ENCODE results near the gene CLEC4F. TPM values are rescaled to one million over a fixed set of nuclear protein-coding genes. Genes with fewer than 3 reads are reported as not detected.

The CLEC4F gene
- total and polyA plus RNA-seq, 2 donors (not counting 3 experiments of a cell fraction or from before 2014, with no cell fraction given) = not detected

- Histone ChIP-seq H3K27me3 (ENCODE audit: control insufficient read depth in 2 of 2, insufficient read depth in 2 of 2, low read length in 2 of 2) (peaks cover 48 to 58% of the 10 kb centered on the region in 2 experiments), H3K4me3 (replicated peaks in 1 of 3; ENCODE audit: insufficient read depth in 1 of 3, low read depth in 1 of 3, low read length in 3 of 3) (no peak overlapping the region), H2AFZ (ENCODE audit: low read depth, low read length) (no peak overlapping the region), H3K36me3 (ENCODE audit: control insufficient read depth in 2 of 2, extremely low read depth in 1 of 2, insufficient read depth in 2 of 2, low read length in 2 of 2) (no peaks in the 10 kb centered on the region), H4K20me1 (replicated peaks; ENCODE audit: control insufficient read depth, extremely low read depth, insufficient read depth, low read length) (no peaks in the 10 kb centered on the region), H3K27ac (ENCODE audit: insufficient read depth, low read depth, low read length) (no peak overlapping the region), H3K79me2 (ENCODE audit: control insufficient read depth, insufficient read depth, low read length) (no peaks in the 10 kb centered on the region), H3K9me1 (replicated peaks; ENCODE audit: control insufficient read depth, extremely low read depth, insufficient read depth, low read length) (no peaks in the 10 kb centered on the region), H3K9me3 (replicated peaks; ENCODE audit: control insufficient read depth, insufficient read depth, low read length) (no peaks in the 10 kb centered on the region), H3K9ac (replicated peaks; ENCODE audit: extremely low read depth, insufficient read depth, low read length) (no peak overlapping the region), H3K4me2 (ENCODE audit: insufficient read depth, low read length) (no peak overlapping the region), H3K4me1 (ENCODE audit: control insufficient read depth, extremely low read depth, insufficient read depth, low read length) (peaks cover 3% of the 10 kb centered on the region)
- FAIRE-seq (no peak), DNase-seq (ENCODE audit: low read depth, low spot score) (no peak)
- no TSS peak for BruUV-seq (replicated peaks)
- dilution Hi-C loops (cut with MboI; ENCODE audit: extremely low pct_ligation_motif_present, low sequenced_read_pairs) = no loop called here
- ChIA-PET POLR2A (no interaction called here), CTCF (interaction anchor here (1.5 kb wide), 1 partner anchor 235 kb away, joined by 4 read pairs; no protein-coding TSS in a partner anchor)
- intact Hi-C loops (cut with micrococcal nuclease) = no loop called here
- TF ChIP-seq JUN (IDR thresholded peaks at IDR 0.05; ENCODE audit: borderline replicate concordance, insufficient read depth, insufficient read length, low read depth) (no peak), POLR2A (IDR thresholded peaks at IDR 0.05; ENCODE audit: low read depth, low read length) (no peak), MYC (IDR thresholded peaks at IDR 0.05; ENCODE audit: low read depth, low read length) (no peak), POLR2AphosphoS5 (IDR thresholded peaks at IDR 0.05; ENCODE audit: insufficient read depth, low read depth, low read length) (no peak), EZH2 (IDR thresholded peaks at IDR 0.05; ENCODE audit: borderline replicate concordance, low read depth, low read length, severe bottlenecking) (no peak), GATA2 (IDR thresholded peaks at IDR 0.05; ENCODE audit: insufficient read depth, insufficient read length, low read depth, low read length) (no peak)
Observed at GRCh38 chr2:70766357-70767078, 53.9 kb downstream of the CLEC4F start.

GRCh38 chr2:70765507-70765906 lies 54.9 kb downstream of the CLEC4F start:
- no peak overlapping the region for H3K27ac ChIP-seq (ENCODE audit: insufficient read depth, low read depth, low read length)
- no peaks in the 10 kb centered on the region for H4K20me1 ChIP-seq (replicated peaks; ENCODE audit: control insufficient read depth, extremely low read depth, insufficient read depth, low read length)
- intact Hi-C loops (cut with micrococcal nuclease) (no loop called here), dilution Hi-C loops (cut with MboI; ENCODE audit: extremely low pct_ligation_motif_present, low sequenced_read_pairs) (no loop called here)
- H2AFZ ChIP-seq (ENCODE audit: low read depth, low read length) = no peak overlapping the region
- no peaks in the 10 kb centered on the region for H3K36me3 ChIP-seq (ENCODE audit: control insufficient read depth in 2 of 2, extremely low read depth in 1 of 2, insufficient read depth in 2 of 2, low read length in 2 of 2)
- ChIA-PET POLR2A (no interaction called here), CTCF (interaction anchor here (1.5 kb wide), 1 partner anchor 236 kb away, joined by 4 read pairs; no protein-coding TSS in a partner anchor)
- peaks cover 3% of the 10 kb centered on the region for H3K4me1 ChIP-seq (ENCODE audit: control insufficient read depth, extremely low read depth, insufficient read depth, low read length)
- no peak overlapping the region for H3K4me3 ChIP-seq (replicated peaks in 1 of 3; ENCODE audit: insufficient read depth in 1 of 3, low read depth in 1 of 3, low read length in 3 of 3)
- no peak for TF ChIP-seq MAX (IDR thresholded peaks at IDR 0.05; ENCODE audit: insufficient read depth, insufficient read length)
- TF ChIP-seq POLR2AphosphoS5 (IDR thresholded peaks at IDR 0.05; ENCODE audit: insufficient read depth, low read depth, low read length) = no peak
- TF ChIP-seq EZH2 (IDR thresholded peaks at IDR 0.05; ENCODE audit: borderline replicate concordance, low read depth, low read length, severe bottlenecking) = no peak
- no peak for TF ChIP-seq POLR2A (IDR thresholded peaks at IDR 0.05; ENCODE audit: low read depth, low read length)
- TF ChIP-seq JUN (IDR thresholded peaks at IDR 0.05; ENCODE audit: borderline replicate concordance, insufficient read depth, insufficient read length, low read depth) = no peak
- TF ChIP-seq FOS (IDR thresholded peaks at IDR 0.05; ENCODE audit: borderline replicate concordance, insufficient read depth, low read length) = no peak
- TF ChIP-seq CTCF (IDR thresholded peaks at IDR 0.05; ENCODE audit: extremely low read depth in 1 of 2, insufficient read depth in 1 of 2, low read depth in 1 of 2, low read length in 2 of 2) = no peak
- TF ChIP-seq MYC (IDR thresholded peaks at IDR 0.05; ENCODE audit: low read depth, low read length) = no peak
- no peak for TF ChIP-seq GATA2 (IDR thresholded peaks at IDR 0.05; ENCODE audit: insufficient read depth, insufficient read length, low read depth, low read length)
- FAIRE-seq (no peak), DNase-seq (ENCODE audit: low read depth, low spot score) (no peak)
- H3K27me3 ChIP-seq (ENCODE audit: control insufficient read depth in 2 of 2, insufficient read depth in 2 of 2, low read length in 2 of 2) = peaks cover 41 to 53% of the 10 kb centered on the region in 2 experiments
- BruUV-seq (replicated peaks) = no TSS peak
- no peaks in the 10 kb centered on the region for H3K9me3 ChIP-seq (replicated peaks; ENCODE audit: control insufficient read depth, insufficient read depth, low read length)
- no peak overlapping the region for H3K9ac ChIP-seq (replicated peaks; ENCODE audit: extremely low read depth, insufficient read depth, low read length)
- H3K79me2 ChIP-seq (ENCODE audit: control insufficient read depth, insufficient read depth, low read length) = no peaks in the 10 kb centered on the region
- no peak overlapping the region for H3K4me2 ChIP-seq (ENCODE audit: insufficient read depth, low read length)
- H3K9me1 ChIP-seq (replicated peaks; ENCODE audit: control insufficient read depth, extremely low read depth, insufficient read depth, low read length) = no peaks in the 10 kb centered on the region
